Fibroblast of peridontal ligament (primary cell): Measurements from ENCODE around the gene GDPD3.

Source experiments
- DNase-seq: peaks from one replicate; pipeline ENCODE4 v3.0.0-alpha.2; 2010; ENCODE audit errors: extremely low read depth

GDPD3 gene

DNA sequence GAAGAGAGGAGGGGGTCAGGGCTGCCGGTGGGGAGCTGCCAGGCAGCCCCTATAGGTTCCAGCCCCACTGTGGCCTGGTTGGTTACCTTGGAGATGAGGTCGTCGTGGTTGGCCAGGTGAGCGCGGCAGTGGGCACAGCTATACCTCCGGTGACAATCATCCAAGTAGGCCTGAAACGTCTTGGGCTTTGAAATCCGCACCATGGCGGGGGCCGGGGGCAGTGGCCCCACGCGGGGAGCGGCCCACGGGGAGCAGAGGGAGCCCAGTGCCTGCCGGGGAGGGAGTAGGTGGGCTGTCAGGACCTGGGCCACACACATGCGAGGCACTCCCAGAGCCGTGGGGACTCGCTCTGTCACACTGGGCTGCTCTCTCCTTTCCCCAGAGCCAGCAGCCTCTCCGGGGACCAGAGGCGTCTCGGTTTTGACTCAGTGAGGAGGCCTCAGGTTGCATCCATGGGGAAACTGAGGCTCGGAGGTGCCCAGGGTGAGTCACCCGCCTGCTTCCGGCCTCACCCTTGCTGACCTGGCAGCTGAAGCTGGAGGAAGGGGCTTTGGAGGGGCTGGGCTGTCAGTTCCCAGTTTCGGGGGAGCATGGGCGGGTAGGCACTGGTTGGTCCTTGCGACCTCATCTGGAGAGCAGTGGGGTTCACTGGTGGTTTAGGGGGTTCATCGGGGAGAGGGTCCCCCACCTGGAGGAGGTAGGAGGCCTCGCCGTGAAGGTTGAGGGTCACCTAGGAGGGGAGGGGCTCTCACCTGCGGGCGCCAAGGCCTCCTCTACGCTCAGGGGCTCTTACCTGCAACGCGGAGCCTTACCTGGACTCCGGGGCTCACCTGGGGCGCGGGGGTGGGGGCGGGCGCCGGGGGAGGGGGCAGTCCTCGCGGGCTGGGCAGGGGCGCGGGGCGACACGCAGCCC is 17.9 kb downstream of the GDPD3 start:
- DNase-seq = no peak

GRCh38 chr16:30094541-30095165 is 18.7 kb downstream of the GDPD3 start:
- no peak for DNase-seq

DNA sequence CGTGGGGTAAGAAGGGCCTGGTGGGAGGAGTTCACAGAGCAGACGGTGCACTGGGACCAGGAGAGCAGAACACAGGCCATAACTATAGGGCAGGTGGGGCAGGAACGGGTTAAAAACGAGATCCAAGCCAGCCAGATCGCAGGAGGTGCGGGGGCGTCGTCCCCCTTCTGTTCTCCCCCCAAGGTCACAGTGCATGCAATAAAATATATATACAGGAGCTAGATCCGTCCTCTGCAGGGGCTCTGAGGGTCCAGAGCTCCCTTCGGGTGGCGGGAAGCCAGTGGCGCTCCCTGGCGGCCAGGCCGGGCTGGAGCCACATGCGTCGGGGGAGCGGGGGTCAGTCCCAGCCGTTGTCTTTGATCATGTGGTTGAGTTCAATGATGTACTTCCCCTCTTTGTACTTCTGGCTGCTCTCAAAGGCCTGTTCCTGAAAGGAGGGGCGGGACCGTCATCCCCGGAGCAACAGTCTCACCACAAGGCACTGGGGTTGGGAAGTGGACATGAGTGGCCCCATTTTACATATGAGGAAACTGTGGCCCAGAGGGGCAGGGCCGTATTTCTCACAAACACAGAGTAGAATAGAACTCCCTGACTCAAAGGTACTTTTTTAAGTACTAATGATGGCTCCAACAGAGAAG is 20.8 kb downstream of the GDPD3 start:
- peak; percentile 39 for DNase-seq

DNA sequence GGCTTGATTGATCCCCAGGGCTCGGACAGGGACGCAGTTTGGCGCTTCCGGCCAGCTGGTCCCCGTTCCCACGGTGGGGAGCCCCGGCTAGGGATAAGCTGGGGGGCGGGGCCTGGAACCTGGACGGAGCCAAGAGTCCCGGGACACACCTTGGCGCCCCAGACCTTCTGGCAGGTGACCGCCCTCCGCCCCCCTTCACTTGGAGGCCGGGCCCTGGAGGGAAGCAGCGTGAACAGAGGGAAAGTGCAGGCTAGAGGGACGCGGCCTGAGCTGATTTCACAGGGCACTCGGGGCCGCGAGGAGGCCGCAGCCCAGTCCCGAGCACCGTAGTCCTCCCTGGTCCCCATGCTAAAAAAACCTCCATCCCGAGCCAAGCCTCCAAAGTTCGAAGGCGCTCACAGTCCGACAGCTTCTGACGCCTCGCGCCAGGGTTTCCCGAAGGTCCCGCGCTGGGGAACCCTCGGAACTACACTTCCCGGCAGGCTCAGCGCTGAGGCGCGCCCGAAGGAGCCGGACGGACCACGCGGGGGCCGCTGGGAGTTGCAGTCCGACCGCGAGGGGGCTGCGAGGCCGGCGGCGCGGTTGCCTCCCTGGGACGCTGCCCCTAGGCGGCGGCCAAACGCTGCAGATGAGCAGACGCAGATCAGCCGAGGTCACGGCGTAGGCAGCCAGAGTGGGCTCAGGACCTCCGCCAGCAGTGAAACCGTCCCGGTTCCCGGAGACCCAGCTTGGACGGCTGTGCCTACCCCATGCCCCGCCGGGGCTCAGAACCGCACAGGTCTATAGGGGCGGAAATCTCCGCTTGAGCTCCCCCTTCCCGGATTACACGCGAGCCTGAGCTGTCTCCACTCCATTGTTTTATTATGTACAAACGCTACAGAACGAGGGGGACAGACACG is 21.6 kb downstream of the GDPD3 start, which contains the start of gene TBX6:
Gene TBX6, minus strand, starts transcription at position 451 of the 899 bp plus-strand sequence. CDS start 731 bp downstream, outside the sequence.
- peak; percentile 78 for DNase-seq

DNA sequence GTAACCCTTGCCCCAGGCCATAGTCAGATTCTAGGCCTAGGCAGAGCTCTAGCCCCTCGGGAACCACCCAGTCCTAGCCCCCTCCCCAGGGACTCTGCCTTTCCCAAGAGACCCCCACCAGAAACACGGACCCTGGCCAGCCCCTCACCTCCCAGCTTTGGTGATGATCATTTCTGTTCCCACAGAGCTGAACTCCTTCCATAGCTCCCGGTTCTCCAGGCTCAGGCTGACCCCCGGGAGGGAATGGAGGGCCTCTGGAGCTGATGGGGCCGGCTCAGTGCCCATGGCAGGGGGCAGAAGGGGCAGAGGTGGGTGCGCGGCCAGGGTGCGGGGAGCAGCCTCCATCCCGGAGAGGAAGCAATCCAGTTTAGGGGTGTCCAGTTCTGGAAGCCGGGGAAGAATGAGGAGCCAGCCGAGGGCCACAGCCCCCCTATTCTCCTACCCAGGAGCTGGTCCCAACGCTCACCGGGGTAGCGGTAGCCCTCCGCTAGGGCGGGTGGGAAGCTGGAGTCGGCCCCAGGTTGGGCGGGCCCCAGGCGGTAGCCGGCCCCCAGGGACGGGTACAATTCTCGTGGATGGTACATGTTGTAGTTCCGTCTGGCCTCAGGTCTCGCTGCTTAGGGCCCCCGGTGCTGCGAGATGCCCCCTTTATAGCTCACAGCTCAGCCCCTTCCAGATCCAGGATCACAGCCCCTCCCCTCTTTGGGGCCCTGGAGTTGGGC is 22.6 kb downstream of the GDPD3 start:
- no peak for DNase-seq

GRCh38 chr16:30088832-30089624 is 24.3 kb downstream of the GDPD3 start:
- no peak for DNase-seq

DNA sequence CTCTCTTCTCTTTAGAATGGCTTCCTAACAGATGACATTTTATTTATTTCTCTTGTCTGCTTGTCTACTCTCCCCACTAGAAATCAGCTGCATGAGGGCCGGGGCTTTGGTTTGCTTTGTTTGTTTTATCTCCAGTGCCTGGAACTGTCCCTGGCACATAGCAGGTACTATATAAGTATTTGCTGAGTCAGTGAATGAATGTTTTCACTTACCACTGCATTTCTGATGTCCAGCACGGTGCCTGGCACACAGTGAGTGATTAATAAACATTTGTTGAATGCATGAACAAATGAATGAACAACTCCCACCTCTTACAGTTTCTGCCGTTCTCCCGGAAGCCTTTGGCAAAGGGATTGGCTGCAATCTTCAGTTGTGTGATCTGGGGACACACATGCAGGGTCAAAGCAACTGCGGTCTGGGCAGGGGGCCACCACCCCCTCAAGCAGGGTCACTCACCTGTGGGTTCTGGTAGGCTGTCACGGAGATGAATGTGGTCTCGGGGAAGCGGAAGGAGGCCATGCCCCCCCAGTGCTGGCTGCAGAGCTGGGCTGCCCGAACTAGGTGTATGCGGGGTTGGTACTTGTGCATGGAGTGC is 25.0 kb downstream of the GDPD3 start:
- no peak for DNase-seq

GRCh38 chr16:30087181-30087898 is 26.0 kb downstream of the GDPD3 start:
- no peak for DNase-seq

DNA sequence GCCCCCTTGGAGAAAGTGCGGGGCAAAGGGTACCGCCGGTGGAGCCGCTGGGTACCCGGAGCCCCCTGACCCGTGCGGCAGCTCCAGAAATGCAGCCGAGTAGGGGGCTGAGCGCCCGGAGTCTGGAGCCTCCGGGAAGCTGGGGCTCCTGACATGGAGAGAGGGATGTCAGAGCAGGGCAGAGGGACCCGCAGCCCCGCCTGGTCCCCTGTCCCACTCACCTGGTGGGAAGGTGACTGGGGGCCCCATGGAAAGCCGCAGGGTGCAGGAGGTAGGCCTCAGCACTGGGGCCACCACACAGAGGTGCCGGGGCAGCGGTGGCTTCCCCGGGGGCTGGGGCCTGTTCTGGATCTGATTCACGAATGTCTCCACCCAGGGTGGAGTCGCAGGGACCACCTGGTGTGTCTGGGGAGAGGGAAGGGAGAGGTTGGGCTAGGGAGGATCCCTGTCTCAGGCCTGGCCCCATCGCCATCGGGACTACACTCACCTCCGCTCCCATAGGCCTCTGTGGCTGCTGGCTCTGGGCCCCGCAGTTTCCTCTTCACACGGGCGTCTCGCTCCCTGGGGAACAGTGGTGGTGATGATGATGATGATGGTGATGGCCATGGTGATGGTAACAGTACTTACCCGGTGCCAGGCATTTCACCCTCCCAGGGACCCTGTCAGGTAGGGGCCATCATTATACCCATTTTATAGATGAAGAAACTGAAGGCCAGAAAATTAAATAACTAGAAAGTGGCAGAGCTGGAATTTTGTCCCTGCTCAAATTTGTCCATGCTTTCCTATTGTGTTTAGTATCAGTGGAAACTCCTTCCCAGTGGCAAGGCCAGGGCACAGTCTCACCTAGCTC is 26.8 kb downstream of the GDPD3 start:
- no peak for DNase-seq

- DNase-seq = no peak
Observed at GRCh38 chr16:30085820-30086219, 27.5 kb downstream of the GDPD3 start.

- no peak for DNase-seq
Observed at GRCh38 chr16:30085247-30085646, 28.1 kb downstream of the GDPD3 start.

GRCh38 chr16:30084816-30085159 is 28.5 kb downstream of the GDPD3 start:
- no peak for DNase-seq

DNA sequence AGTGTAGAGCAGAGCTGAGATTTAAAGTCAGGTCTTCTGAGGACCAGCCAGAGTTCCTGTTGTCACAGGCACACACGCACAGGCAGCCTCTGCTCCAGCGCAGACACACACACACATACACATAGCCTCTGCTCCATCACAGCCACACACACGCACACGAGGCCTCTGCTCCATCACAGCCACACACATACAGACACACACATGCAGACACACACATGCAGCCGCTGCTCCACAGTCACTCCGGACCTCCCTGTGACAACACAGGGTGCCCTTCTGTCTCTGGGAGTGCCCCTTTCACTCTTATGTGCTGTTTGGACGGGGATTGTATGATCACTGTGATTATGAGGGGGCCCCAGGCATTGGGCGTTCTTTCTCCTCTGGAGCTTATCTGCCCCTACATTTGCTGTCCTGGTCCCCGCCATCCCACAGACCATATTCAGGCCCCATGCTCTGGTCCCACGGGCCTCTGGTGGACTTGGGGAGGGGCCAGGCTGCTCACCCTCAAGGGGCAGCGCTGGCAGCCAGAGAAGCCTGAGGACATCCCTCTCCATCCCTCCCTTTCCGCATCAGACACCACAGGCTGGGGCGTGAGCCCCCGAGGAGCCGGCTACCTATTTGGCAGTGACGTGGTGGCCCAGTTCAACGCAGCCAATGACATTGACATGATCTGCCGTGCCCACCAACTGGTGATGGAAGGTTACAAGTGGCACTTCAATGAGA is 29.1 kb downstream of the GDPD3 start:
- DNase-seq = no peak

GRCh38 chr16:30083216-30084055 is 29.9 kb downstream of the GDPD3 start:
- DNase-seq = no peak

GRCh38 chr16:30082545-30083090 is 30.7 kb downstream of the GDPD3 start:
- DNase-seq = no peak

DNA sequence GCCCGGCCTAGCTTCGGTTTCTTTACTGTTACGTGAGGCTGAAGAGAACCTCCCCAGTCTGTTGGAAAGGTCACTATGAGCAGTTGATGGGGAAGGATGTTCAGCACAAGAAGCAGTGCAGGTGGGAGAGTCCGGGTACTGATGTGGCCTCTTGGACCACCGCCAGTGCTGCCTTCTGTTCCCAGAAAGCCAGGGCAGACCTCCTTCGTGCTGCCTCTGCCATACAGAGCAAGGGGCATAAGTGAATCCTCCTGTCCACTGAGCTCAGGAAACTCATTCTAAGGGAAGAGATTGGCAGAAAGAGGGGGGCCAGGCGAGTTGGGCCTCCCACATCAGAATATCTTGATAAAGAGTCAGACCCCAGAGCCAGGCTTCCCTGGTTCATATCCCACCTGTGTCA is 33.9 kb downstream of the GDPD3 start:
- no peak for DNase-seq
